ENCODE results near the gene TRIM49D1.
"Not testable (repeated sequence)": the region's sequence is repeated elsewhere in the genome, so short reads cannot be mapped to it uniquely, and the experiment has no call there.

The TRIM49D1 gene

GRCh38 chr11:89922195-89922660, at the start of gene TRIM49D1:
Gene TRIM49D1, minus strand, starts transcription at chr11:89922245. Its CDS starts 4,535 bp downstream, at chr11:89917710.
- DNase-seq, result no peak

GRCh38 chr11:89965737-89966136, 43.7 kb upstream of the TRIM49D1 start, which contains the start of gene TRIM64:
Gene TRIM64, plus strand, starts transcription at chr11:89966037. Its CDS starts 2,467 bp downstream, at chr11:89968504.
- DNase-seq, result not testable (repeated sequence)

GRCh38 chr11:89960833-89961232, 38.8 kb upstream of the TRIM49D1 start:
- DNase-seq, result not testable (repeated sequence)

GRCh38 chr11:89923764-89924163, 1.7 kb upstream of the TRIM49D1 start, which contains the start of gene TRIM49D2:
Gene TRIM49D2, plus strand, starts transcription at chr11:89924064. Its CDS starts 2,698 bp downstream, at chr11:89926762.
- not testable (repeated sequence) for DNase-seq

GRCh38 chr11:89900809-89901208, 21.2 kb downstream of the TRIM49D1 start:
- not testable (repeated sequence) for DNase-seq

GRCh38 chr11:89893245-89893644, 28.8 kb downstream of the TRIM49D1 start:
- not testable (repeated sequence) for DNase-seq

- DNase-seq, result not testable (repeated sequence)
Observed at GRCh38 chr11:89877511-89877910, 44.5 kb downstream of the TRIM49D1 start.

- not testable (repeated sequence) for DNase-seq
Observed at GRCh38 chr11:89872588-89872987, 49.5 kb downstream of the TRIM49D1 start.

- not testable (repeated sequence) for DNase-seq
Observed at GRCh38 chr11:89865223-89865622, 56.8 kb downstream of the TRIM49D1 start.

GRCh38 chr11:89863906-89864704, 57.9 kb downstream of the TRIM49D1 start:
- DNase-seq, result not testable (repeated sequence)
